Measurements from ENCODE around the gene PEF1.

The PEF1 gene

DNA sequence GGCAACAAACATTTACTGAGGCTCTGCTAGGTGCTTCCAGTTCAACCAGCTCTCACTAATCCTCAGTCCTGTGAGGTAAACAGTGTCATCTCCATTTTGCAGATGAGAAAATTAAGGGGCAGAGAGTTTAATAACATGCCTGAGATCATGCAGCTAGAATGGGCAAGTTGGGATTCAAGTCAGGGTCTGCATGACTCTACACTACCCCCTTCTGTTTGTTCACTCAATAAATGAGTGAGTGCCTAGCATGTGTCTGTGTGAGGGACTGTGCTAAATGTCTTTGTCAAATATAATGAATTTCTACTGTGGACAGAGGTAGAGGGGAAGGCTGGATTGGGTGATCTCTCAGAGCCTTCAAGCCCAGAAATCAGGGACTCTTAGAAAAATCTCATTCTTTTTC is 4.5 kb downstream of the PEF1 start:
- TF ChIP-seq ZNF274 (IDR thresholded peaks at IDR 0.05; ENCODE audit: low read depth, low read length) = no peak
- no peak overlapping the region for H3K4me3 ChIP-seq (ENCODE audit: low read length)

DNA sequence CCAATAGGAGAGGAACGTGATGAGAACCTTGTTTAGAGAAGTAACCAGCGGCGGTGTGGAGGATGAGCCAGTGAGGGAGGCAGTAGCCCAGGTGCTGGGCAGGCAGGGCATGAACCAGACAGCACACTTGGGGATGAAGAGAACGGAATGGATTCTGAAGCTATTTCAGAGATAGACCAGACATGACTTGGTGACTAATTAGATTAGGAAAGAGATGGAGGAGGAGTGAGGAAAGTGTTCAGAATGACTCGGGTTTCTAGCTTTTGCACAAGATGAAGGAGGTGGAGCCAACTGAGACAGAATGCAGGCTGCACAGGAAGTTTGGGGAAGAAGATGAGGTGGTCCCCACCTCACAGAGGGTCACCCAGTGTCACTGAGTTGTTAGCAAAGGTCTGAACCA is 5.1 kb downstream of the PEF1 start:
- no peak for TF ChIP-seq ZNF274 (IDR thresholded peaks at IDR 0.05; ENCODE audit: low read depth, low read length)

GRCh38 chr1:31637915-31638673 is 6.6 kb downstream of the PEF1 start:
- no peak overlapping the region for H3K4me3 ChIP-seq (ENCODE audit: low read length)
- no peak for TF ChIP-seq ZNF274 (IDR thresholded peaks at IDR 0.05; ENCODE audit: low read depth, low read length)

More for the DNA sequence above, 5.1 kb downstream of the PEF1 start:
- no peak overlapping the region for H3K4me3 ChIP-seq (ENCODE audit: low read length)

GRCh38 chr1:31633117-31633516 is 11.6 kb downstream of the PEF1 start:
- no peak overlapping the region for H3K4me3 ChIP-seq (ENCODE audit: low read length)
- no peak for TF ChIP-seq ZNF274 (IDR thresholded peaks at IDR 0.05; ENCODE audit: low read depth, low read length)

GRCh38 chr1:31632649-31633048 is 12.0 kb downstream of the PEF1 start:
- H3K4me3 ChIP-seq (ENCODE audit: low read length) = no peak overlapping the region
- no peak for TF ChIP-seq ZNF274 (IDR thresholded peaks at IDR 0.05; ENCODE audit: low read depth, low read length)

DNA sequence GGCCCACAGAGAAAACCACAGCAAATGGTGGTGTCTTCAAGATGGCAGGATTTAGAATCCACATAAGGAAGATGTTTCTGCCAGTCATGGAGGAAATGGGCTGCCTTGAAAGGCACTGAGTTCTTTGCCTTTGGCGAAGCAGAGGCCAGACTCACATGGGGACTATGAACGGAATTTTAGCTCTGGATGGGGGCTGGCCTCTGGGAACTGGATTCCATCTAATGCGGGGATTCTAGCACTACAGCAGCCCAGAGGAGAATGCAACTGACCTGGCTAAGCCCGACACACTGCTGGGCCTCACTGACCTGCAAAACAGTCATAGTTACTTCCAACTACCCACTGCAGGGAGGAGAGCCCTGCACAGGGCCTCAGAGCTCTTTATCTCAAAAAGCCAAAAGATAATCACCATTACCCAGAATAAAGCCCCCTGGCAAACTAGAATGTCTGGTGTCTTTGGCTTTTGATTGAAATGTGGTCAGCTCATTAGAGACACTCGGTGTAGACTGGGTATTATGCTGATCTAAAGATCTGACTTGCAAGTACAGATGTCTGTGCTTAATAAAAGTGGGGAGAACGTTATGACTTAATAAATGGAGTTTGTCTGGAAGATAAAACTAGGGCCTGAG is 15.6 kb downstream of the PEF1 start:
- TF ChIP-seq ZNF274 (IDR thresholded peaks at IDR 0.05; ENCODE audit: low read depth, low read length) = no peak
- H3K4me3 ChIP-seq (ENCODE audit: low read length) = no peak overlapping the region

GRCh38 chr1:31627930-31628559 is 16.6 kb downstream of the PEF1 start:
- TF ChIP-seq ZNF274 (IDR thresholded peaks at IDR 0.05; ENCODE audit: low read depth, low read length) = no peak
- H3K4me3 ChIP-seq (ENCODE audit: low read length) = no peak overlapping the region

DNA sequence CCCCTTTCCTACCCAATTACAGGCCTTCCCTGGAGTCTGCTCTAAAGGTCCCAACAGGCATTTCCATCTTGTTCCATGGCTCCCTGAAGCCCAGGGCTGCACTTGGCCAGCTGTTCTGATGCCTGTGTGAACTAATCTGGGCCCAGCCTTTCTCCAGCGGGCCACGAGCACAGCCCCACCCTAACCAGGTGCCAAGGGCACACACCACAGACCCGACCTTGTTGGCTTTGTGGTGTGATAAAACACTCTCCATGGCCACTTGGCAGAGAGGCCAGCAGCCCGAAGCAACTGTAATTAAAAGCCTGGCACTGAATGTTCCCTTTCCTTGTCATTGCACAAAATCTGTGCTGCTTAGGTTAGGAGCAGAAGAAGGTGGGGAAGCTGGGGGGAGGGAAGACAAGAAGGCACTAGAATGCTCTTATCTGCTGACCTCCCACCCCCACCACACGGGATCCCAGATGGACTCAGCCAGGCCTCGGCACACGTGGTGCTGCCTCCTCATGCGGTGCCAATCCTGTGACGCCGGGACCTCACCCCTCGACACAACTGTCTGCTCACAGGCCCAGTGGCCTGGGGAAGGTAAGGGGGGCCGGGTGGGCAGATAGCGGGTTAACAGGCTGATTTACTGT is 17.3 kb downstream of the PEF1 start:
- TF ChIP-seq ZNF274 (IDR thresholded peaks at IDR 0.05; ENCODE audit: low read depth, low read length) = no peak
- H3K4me3 ChIP-seq (ENCODE audit: low read length) = no peak overlapping the region

DNA sequence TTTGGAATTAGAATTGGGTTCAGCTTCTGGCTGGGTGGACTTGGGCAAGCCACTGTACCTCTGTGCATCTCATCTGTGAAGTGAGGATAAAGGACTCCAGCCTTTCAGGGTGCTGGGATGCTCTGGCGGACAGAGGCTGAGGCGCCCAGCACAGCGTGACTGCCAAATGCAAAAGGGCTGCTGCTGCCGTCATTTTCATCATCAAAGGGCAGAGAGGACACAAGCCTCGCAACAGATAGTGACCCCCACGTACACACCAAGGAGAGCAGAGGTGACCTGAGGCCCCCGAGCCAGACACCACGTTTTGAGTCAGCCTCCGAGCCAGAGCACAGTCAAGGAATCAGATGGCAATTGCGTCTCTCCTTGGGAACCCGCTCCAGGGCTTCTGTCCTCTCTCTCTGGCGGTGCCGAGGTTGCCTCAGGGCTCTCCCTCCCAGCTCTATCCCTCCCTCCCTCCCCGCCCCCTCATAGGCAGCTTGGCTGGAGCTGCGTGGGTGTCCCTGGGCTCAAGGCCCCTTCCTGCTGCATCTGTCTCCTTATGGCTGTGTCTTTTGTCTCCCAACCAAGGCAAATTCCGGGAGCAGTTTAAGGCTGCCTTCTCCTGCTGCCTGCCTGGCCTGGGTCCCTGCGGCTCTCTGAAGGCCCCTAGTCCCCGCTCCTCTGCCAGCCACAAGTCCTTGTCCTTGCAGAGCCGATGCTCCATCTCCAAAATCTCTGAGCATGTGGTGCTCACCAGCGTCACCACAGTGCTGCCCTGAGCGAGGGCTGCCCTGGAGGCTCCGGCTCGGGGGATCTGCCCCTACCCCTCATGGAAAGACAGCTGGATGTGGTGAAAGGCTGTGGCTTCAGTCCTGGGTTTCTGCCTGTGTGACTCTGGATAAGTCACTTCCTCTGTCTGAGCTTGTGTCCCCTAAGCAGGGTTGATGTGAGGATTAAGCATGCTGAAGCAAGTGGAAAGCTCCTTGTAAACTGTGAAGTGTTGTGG is 18.2 kb downstream of the PEF1 start:
- H3K4me3 ChIP-seq (ENCODE audit: low read length) = no peak overlapping the region
- no peak for TF ChIP-seq ZNF274 (IDR thresholded peaks at IDR 0.05; ENCODE audit: low read depth, low read length)

GRCh38 chr1:31625561-31626222 is 19.0 kb downstream of the PEF1 start:
- no peak for TF ChIP-seq ZNF274 (IDR thresholded peaks at IDR 0.05; ENCODE audit: low read depth, low read length)
- H3K4me3 ChIP-seq (ENCODE audit: low read length) = no peak overlapping the region

- TF ChIP-seq ZNF274 (IDR thresholded peaks at IDR 0.05; ENCODE audit: low read depth, low read length) = no peak
- H3K4me3 ChIP-seq (ENCODE audit: low read length) = no peak overlapping the region
These were observed 19.8 kb downstream of the PEF1 start for GRCh38 chr1:31624731-31625514.

DNA sequence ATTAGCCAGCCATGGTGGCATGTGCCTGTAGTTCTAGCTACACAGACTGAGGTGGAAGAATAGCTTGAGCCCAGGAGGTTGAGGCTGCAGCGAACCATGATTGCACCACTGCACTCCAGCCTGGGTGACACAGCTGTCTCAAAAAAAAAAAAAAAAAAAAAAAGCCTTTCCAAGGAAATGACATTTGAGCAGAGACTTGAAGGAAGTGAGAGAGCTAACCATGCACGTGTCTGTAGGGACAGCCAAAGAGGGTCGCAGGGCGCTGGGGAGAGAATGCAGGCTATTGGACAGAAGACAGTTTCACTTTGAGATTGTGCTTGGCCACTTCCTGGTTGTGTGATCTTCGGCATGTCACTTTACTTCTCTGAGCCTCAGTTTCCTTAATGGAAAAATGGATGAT is 20.4 kb downstream of the PEF1 start:
- no peak overlapping the region for H3K4me3 ChIP-seq (ENCODE audit: low read length)
- no peak for TF ChIP-seq ZNF274 (IDR thresholded peaks at IDR 0.05; ENCODE audit: low read depth, low read length)
